Activated CD4-positive, alpha-beta T cell treated with anti-CD3 and anti-CD28 coated beads, Interleukin-2, amount 50 U/mL, for 48 hours (primary cell): ENCODE data around the gene YIPF7.

Experiments used
- DNase-seq, 2 experiments: peaks; one replicate each; pipeline ENCODE4 v3.0.0-alpha.2; 2020

Gene YIPF7

GRCh38 chr4:44616621-44617020 lies 34.8 kb downstream of the YIPF7 start:
- no peak for DNase-seq

GRCh38 chr4:44583393-44583792 lies 68.0 kb downstream of the YIPF7 start:
- no peak for DNase-seq

DNA sequence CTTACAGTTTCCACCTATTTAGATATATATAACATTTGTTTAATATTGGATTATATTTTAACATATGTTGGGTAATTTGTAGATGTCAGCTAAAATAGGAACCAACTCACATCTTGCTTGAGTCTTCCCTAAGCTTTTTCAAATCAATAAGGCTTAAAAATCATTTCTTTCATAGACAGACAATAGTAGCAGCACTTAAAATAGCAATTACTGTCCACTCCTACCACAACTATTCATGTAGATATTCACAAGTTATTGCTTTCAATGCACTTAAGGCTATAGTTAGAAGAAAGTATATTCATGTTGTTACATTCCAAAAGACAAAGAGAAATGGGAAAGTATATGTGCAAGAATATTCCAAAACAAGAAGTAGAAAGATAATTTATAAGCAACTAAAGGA lies 71.2 kb downstream of the YIPF7 start:
- DNase-seq: no peak

- DNase-seq: no peak
These were observed 72.5 kb downstream of the YIPF7 start for GRCh38 chr4:44578954-44579353.
